Liver (tissue), 9 donors: ENCODE results near the gene TNFRSF13B. TPM values are rescaled to one million over a fixed set of nuclear protein-coding genes. Genes with fewer than 3 reads are reported as not detected.

Experiments used
- DNase-seq: peaks from one replicate; pipeline ENCODE4 v3.0.0-alpha.2; 2017; ENCODE audit warnings: low spot score
- H3K27ac ChIP-seq, 2 donors: one replicate each; pipeline ENCODE4 v1.7.0; 2013; ENCODE audit warnings: inconsistent platforms in 2 of 2, low read length in 2 of 2, control low read depth in 1 of 2, low read depth in 1 of 2, mild to moderate bottlenecking in 1 of 2
- H3K27me3 ChIP-seq, 4 donors: one replicate each; pipeline versions ENCODE4 v1.6.1 to v1.7.0; 2013; ENCODE audit warnings: low read length in 3 of 4, inconsistent platforms in 1 of 4, mild to moderate bottlenecking in 1 of 4, moderate library complexity in 1 of 4; ENCODE audit not compliant: control insufficient read depth in 4 of 4, insufficient read depth in 4 of 4
- H3K36me3 ChIP-seq, 4 donors: one replicate each; pipeline versions ENCODE4 v1.6.1 to v1.7.0; 2013; ENCODE audit warnings: low read length in 3 of 4, mild to moderate bottlenecking in 3 of 4, low read depth in 1 of 4, moderate library complexity in 1 of 4; ENCODE audit not compliant: control insufficient read depth in 4 of 4, insufficient read depth in 3 of 4
- H3K4me1 ChIP-seq, 4 donors: one replicate each; pipeline versions ENCODE4 v1.6.1 to v1.7.0; 2013; ENCODE audit warnings: low read length in 3 of 4, mild to moderate bottlenecking in 3 of 4, moderate library complexity in 1 of 4; ENCODE audit not compliant: control insufficient read depth in 4 of 4, insufficient read depth in 4 of 4
- H3K4me3 ChIP-seq, 3 donors: one replicate each; pipeline versions ENCODE4 v1.6.1 to v1.7.0; 2013; ENCODE audit warnings: low read length in 3 of 3, control low read depth in 1 of 3, low read depth in 1 of 3, mild to moderate bottlenecking in 1 of 3
- H3K9ac ChIP-seq, 2 donors: one replicate each; pipeline ENCODE4 v1.7.0; 2013; ENCODE audit warnings: low read length in 2 of 2, mild to moderate bottlenecking in 2 of 2, moderate library complexity in 2 of 2, control low read depth in 1 of 2, low read depth in 1 of 2
- H3K9me3 ChIP-seq, 4 donors: one replicate each; pipeline versions ENCODE4 v1.6.1 to v1.7.0; 2013; ENCODE audit warnings: low read length in 3 of 4; ENCODE audit not compliant: control insufficient read depth in 4 of 4
- ATF3 ChIP-seq: IDR thresholded peaks from 2 replicates; pipeline ENCODE4 v1.6.1; 2016; ENCODE audit warnings: antibody characterized with exemption
- CTCF ChIP-seq: fragments of 150-350 bp; IDR thresholded peaks from 2 replicates; pipeline ENCODE4 v1.5.1; 2017; ENCODE audit warnings: improper control_type of control experiment, low read depth, low read length; ENCODE audit not compliant: missing input control
- EGR1 ChIP-seq, 2 donors: IDR thresholded peaks; 2 replicates each; pipeline ENCODE4 v1.6.1; 2016 to 2018; ENCODE audit warnings: antibody characterized with exemption in 2 of 2, low read depth in 2 of 2
- FOXA1 ChIP-seq: IDR thresholded peaks from 2 replicates; pipeline ENCODE4 v1.6.1; 2016; ENCODE audit warnings: antibody characterized with exemption
- FOXA2 ChIP-seq: IDR thresholded peaks from 2 replicates; pipeline ENCODE4 v1.6.1; 2016; ENCODE audit warnings: antibody characterized with exemption
- GABPA ChIP-seq, 2 donors: IDR thresholded peaks in 1 of 2; conservative IDR thresholded peaks in 1 of 2; 2 replicates each; pipeline ENCODE4 v1.6.1; 2016; ENCODE audit warnings: antibody characterized with exemption in 2 of 2, mild to moderate bottlenecking in 1 of 2, moderate library complexity in 1 of 2
- HNF4A ChIP-seq, 2 donors: conservative IDR thresholded peaks; 2 replicates each; pipeline ENCODE4 v1.6.1; 2016; ENCODE audit warnings: antibody characterized with exemption in 2 of 2, mild to moderate bottlenecking in 2 of 2
- HNF4G ChIP-seq: IDR thresholded peaks from 2 replicates; pipeline ENCODE4 v1.6.1; 2016; ENCODE audit warnings: antibody characterized with exemption
- JUND ChIP-seq, 2 donors: IDR thresholded peaks; 2 replicates each; pipeline ENCODE4 v1.6.1; 2016; ENCODE audit warnings: antibody characterized with exemption in 2 of 2
- NR2F2 ChIP-seq: IDR thresholded peaks from 2 replicates; pipeline ENCODE4 v1.6.1; 2016; ENCODE audit warnings: antibody characterized with exemption
- RAD21 ChIP-seq, 2 donors: IDR thresholded peaks; 2 replicates each; pipeline ENCODE4 v1.6.1; 2016; ENCODE audit warnings: antibody characterized with exemption in 2 of 2, mild to moderate bottlenecking in 2 of 2
- RXRA ChIP-seq, 2 donors: IDR thresholded peaks; 2 replicates each; pipeline ENCODE4 v1.6.1; 2017 to 2018; ENCODE audit warnings: antibody characterized with exemption in 2 of 2, mild to moderate bottlenecking in 1 of 2
- SP1 ChIP-seq: IDR thresholded peaks from 2 replicates; pipeline ENCODE4 v1.6.1; 2018; ENCODE audit warnings: antibody characterized with exemption, mild to moderate bottlenecking
- TAF1 ChIP-seq: conservative IDR thresholded peaks from 2 replicates; pipeline ENCODE4 v1.6.1; 2016; ENCODE audit warnings: antibody characterized with exemption, mild to moderate bottlenecking
- YY1 ChIP-seq: IDR thresholded peaks from 2 replicates; pipeline ENCODE4 v1.6.1; 2016; ENCODE audit warnings: antibody characterized with exemption, mild to moderate bottlenecking
- ZBTB33 ChIP-seq: IDR thresholded peaks from 2 replicates; pipeline ENCODE4 v1.6.1; 2016; ENCODE audit warnings: antibody characterized with exemption
- WGBS: extraction: QIAGEN DNeasy Blood & Tissue Kit; methylation state at CpG from one replicate; pipeline ENCODE4 v1.1.7; 2013; 5-methylcytosine and 5-hydroxymethylcytosine counted together
- polyA plus RNA-seq, 2 donors: library from polyadenylated mRNA; stranded (reverse) in 1 of 2; unstranded in 1 of 2; fragments of 200-250 nt in 1 of 2; fragments of >200 nt in 1 of 2; fragmentation: Nextera tagmentation in 1 of 2; extraction: Ambion mirVana in 1 of 2; gene quantifications; one replicate each; pipeline versions ENCODE4 v1.2.1 to v1.2.3, GENCODE V29; 2013 to 2015
- total RNA-seq, 2 donors: library from RNA; depleted of rRNA; stranded (reverse); fragments of >200 nt; gene quantifications; one replicate each; pipeline ENCODE4 v1.2.3, GENCODE V29; 2014
- TF ChIP-seq, protein P1 (sequence below): IDR thresholded peaks from 2 replicates; pipeline ENCODE4 v1.6.1; 2016; ENCODE audit warnings: antibody characterized with exemption
- TF ChIP-seq, protein P2 (sequence below): IDR thresholded peaks from 2 replicates; pipeline ENCODE4 v1.6.1; 2016; ENCODE audit warnings: antibody characterized with exemption, mild to moderate bottlenecking
- donor health status: healthy.
- donor health status: healthy.
- donor health status: healthy.
- donor health status: healthy.
- donor health status: healthy.

The TNFRSF13B gene
- total and polyA plus RNA-seq, 4 donors = 0.17 to 0.26 TPM; not detected in 2

- H3K9ac ChIP-seq = no peak overlapping the region
- no peaks in the 10 kb centered on the region for H3K4me1 ChIP-seq
- H3K27ac ChIP-seq = no peak overlapping the region
- no peaks in the 10 kb centered on the region for H3K27me3 ChIP-seq
- TF ChIP-seq RAD21 (IDR thresholded peaks at IDR 0.05) (no peak), RXRA (IDR thresholded peaks at IDR 0.05) (no peak), ATF3 (no peak), GABPA (IDR thresholded peaks at IDR 0.05 in 1 of 2, conservative IDR thresholded peaks at IDR 0.05 in 1 of 2) (no peak), EGR1 (IDR thresholded peaks at IDR 0.05; ENCODE audit: low read depth in 2 of 2) (no peak), NR2F2 (no peak)
- TF ChIP-seq, protein P1, sequence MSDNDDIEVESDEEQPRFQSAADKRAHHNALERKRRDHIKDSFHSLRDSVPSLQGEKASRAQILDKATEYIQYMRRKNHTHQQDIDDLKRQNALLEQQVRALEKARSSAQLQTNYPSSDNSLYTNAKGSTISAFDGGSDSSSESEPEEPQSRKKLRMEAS = no peak
- no peaks in the 10 kb centered on the region for H3K36me3 ChIP-seq
- no peak for DNase-seq
- WGBS = 91% methylated on average over 3 of the region's 3 CpGs
- no peak overlapping the region for H3K4me3 ChIP-seq
- H3K9me3 ChIP-seq = no peaks in the 10 kb centered on the region
Measured at GRCh38 chr17:16908273-16908672, 63.6 kb downstream of the TNFRSF13B start.

DNA sequence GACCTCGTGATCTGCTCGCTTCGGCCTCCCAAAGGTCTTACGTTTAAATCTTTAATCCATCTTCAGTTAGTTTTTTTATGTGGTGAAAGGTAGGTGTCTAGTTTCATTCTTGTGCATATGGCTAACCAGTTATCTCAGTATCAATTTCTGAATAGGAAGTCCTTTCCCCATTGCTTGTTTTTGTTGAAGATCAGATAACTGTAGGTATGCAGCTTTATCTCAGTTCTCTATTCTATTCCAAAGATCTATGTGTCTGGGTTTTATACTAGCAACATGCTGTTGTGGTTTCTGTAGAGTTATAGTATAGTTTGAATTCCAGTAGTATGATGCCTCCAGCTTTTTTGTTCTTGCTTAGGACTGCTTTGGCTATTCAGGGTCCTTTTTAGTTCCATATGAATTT is 65.2 kb downstream of the TNFRSF13B start:
- TF ChIP-seq RXRA (IDR thresholded peaks at IDR 0.05) = no peak
- TF ChIP-seq EGR1 (IDR thresholded peaks at IDR 0.05; ENCODE audit: low read depth in 2 of 2) = no peak
- TF ChIP-seq, protein P2, sequence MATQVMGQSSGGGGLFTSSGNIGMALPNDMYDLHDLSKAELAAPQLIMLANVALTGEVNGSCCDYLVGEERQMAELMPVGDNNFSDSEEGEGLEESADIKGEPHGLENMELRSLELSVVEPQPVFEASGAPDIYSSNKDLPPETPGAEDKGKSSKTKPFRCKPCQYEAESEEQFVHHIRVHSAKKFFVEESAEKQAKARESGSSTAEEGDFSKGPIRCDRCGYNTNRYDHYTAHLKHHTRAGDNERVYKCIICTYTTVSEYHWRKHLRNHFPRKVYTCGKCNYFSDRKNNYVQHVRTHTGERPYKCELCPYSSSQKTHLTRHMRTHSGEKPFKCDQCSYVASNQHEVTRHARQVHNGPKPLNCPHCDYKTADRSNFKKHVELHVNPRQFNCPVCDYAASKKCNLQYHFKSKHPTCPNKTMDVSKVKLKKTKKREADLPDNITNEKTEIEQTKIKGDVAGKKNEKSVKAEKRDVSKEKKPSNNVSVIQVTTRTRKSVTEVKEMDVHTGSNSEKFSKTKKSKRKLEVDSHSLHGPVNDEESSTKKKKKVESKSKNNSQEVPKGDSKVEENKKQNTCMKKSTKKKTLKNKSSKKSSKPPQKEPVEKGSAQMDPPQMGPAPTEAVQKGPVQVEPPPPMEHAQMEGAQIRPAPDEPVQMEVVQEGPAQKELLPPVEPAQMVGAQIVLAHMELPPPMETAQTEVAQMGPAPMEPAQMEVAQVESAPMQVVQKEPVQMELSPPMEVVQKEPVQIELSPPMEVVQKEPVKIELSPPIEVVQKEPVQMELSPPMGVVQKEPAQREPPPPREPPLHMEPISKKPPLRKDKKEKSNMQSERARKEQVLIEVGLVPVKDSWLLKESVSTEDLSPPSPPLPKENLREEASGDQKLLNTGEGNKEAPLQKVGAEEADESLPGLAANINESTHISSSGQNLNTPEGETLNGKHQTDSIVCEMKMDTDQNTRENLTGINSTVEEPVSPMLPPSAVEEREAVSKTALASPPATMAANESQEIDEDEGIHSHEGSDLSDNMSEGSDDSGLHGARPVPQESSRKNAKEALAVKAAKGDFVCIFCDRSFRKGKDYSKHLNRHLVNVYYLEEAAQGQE = no peak
- no peak for TF ChIP-seq JUND (IDR thresholded peaks at IDR 0.05)
- TF ChIP-seq HNF4G = no peak
- TF ChIP-seq FOXA2 = no peak
- TF ChIP-seq NR2F2 = no peak
- TF ChIP-seq CTCF = no peak
- no peak for TF ChIP-seq FOXA1
- no peak for TF ChIP-seq HNF4A (conservative IDR thresholded peaks at IDR 0.05)
- TF ChIP-seq, protein P1 = no peak
- no peak for TF ChIP-seq RAD21 (IDR thresholded peaks at IDR 0.05)
- TF ChIP-seq GABPA (IDR thresholded peaks at IDR 0.05 in 1 of 2, conservative IDR thresholded peaks at IDR 0.05 in 1 of 2) = no peak
- TF ChIP-seq ZBTB33 = no peak
- no peak for TF ChIP-seq ATF3
- TF ChIP-seq YY1 = no peak
- no peak for TF ChIP-seq TAF1
- no peak for TF ChIP-seq SP1
- 82% methylated on average over 4 of the region's 4 CpGs for WGBS
- DNase-seq = no peak

More for the DNA sequence above, 65.2 kb downstream of the TNFRSF13B start:
- H3K27me3 ChIP-seq = no peaks in the 10 kb centered on the region
- no peak overlapping the region for H3K27ac ChIP-seq
- no peak overlapping the region for H3K9ac ChIP-seq
- H3K4me1 ChIP-seq = no peaks in the 10 kb centered on the region
- H3K36me3 ChIP-seq = no peaks in the 10 kb centered on the region
- no peaks in the 10 kb centered on the region for H3K9me3 ChIP-seq
- no peak overlapping the region for H3K4me3 ChIP-seq
